Effector memory CD4-positive, alpha-beta T cell (primary cell): ENCODE data around the gene ZAP70.

ENCODE experiments used
- DNase-seq, 3 donors: peaks; one replicate each; pipeline ENCODE4 v3.0.0-alpha.2; 2020
- H3K27ac ChIP-seq: 2 replicates; pipeline ENCODE4 v1.7.0; 2013; ENCODE audit warnings: mild to moderate bottlenecking, low read length, moderate library complexity; ENCODE audit not compliant: insufficient read depth, poor library complexity, severe bottlenecking
- H3K27me3 ChIP-seq: replicated peaks from 2 replicates; pipeline ENCODE4 v1.7.0; 2013; ENCODE audit warnings: mild to moderate bottlenecking, low read length; ENCODE audit not compliant: insufficient read depth, control insufficient read depth, poor library complexity, severe bottlenecking
- H3K36me3 ChIP-seq: 2 replicates; pipeline ENCODE4 v1.7.0; 2013; ENCODE audit warnings: mild to moderate bottlenecking, low read length, moderate library complexity; ENCODE audit not compliant: control insufficient read depth, insufficient read depth
- H3K4me1 ChIP-seq: 2 replicates; pipeline ENCODE4 v1.7.0; 2013; ENCODE audit warnings: low read length, mild to moderate bottlenecking; ENCODE audit not compliant: control insufficient read depth, insufficient read depth, poor library complexity, severe bottlenecking
- H3K4me3 ChIP-seq: 2 replicates; pipeline ENCODE4 v1.7.0; 2013; ENCODE audit warnings: low read length, low read depth, mild to moderate bottlenecking; ENCODE audit not compliant: insufficient read depth, poor library complexity, severe bottlenecking
- H3K9me3 ChIP-seq: 2 replicates; pipeline ENCODE4 v1.7.0; 2013; ENCODE audit warnings: mild to moderate bottlenecking, low read length, moderate library complexity; ENCODE audit not compliant: control insufficient read depth

Gene ZAP70

GRCh38 chr2:97739020-97739892, 25.9 kb downstream of the ZAP70 start:
- Histone ChIP-seq H3K4me3 (no peak overlapping the region), H3K9me3 (no peaks in the 10 kb centered on the region), H3K27ac (no peak overlapping the region), H3K4me1 (peaks cover 19% of the 10 kb centered on the region), H3K27me3 (no peaks in the 10 kb centered on the region), H3K36me3 (peaks cover 55% of the 10 kb centered on the region)
- no peak for DNase-seq

GRCh38 chr2:97739893-97740245, 26.5 kb downstream of the ZAP70 start:
- H3K36me3 ChIP-seq: peaks cover 49% of the 10 kb centered on the region
- no peaks in the 10 kb centered on the region for H3K27me3 ChIP-seq
- H3K4me3 ChIP-seq: no peak overlapping the region
- peaks cover 20% of the 10 kb centered on the region for H3K4me1 ChIP-seq
- no peak for DNase-seq
- no peaks in the 10 kb centered on the region for H3K9me3 ChIP-seq
- no peak overlapping the region for H3K27ac ChIP-seq

DNA sequence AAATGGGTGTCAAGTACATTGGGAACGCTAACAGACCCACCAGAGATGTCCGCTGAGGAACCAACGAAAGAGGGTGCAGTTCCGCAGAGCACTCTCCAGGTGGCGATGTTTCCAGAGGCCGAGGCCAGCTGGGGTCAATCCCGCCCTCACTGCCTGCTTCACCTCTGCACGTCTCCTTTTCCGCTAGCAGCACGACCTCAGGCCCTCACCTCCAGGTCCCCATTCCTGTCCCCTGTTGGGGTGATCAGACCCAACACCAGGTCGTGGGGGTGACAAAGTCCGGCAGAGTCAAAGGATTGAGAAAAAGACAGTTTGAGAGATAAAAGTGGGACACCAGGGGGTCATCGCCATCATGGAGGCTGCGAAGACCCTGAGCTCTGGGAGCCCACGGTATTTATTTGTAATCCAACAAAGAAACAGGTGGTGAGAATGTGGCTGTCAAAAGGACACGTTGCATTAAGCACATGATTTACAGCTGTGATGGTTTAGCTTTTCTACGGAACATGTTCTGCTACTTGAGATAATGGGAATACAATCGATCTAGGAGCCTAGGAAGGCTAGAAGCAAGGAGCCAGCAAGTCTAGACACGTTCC, 27.3 kb downstream of the ZAP70 start:
- no peaks in the 10 kb centered on the region for H3K9me3 ChIP-seq
- no peak for DNase-seq
- H3K4me1 ChIP-seq: peaks cover 25% of the 10 kb centered on the region
- peaks cover 41% of the 10 kb centered on the region for H3K36me3 ChIP-seq
- no peaks in the 10 kb centered on the region for H3K27me3 ChIP-seq
- H3K4me3 ChIP-seq: no peak overlapping the region
- no peak overlapping the region for H3K27ac ChIP-seq

DNA sequence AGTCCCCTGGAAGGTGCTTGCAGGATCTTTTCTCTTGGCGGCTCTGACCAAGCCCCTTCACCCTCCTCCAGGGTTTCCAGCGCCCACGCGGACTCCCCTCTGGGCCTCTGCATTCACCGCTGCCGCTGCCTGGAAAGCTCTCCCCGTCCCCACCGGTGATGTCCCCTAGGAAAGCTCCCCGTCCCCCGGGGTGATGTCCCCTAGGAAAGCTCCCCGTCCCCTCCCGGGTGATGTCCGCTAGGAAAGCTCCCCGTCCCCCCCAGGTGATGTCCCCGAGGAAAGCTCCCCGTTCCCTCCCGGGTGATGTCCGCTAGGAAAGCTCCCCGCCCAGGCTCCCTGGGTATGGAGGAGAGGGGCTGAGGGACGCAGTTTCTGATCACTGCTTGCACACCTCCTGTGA, 27.9 kb downstream of the ZAP70 start:
- no peak for DNase-seq
- peaks cover 25% of the 10 kb centered on the region for H3K4me1 ChIP-seq

GRCh38 chr2:97741686-97742085, 28.3 kb downstream of the ZAP70 start:
- Histone ChIP-seq H3K4me1 (peaks cover 25% of the 10 kb centered on the region), H3K4me3 (no peak overlapping the region), H3K27ac (no peak overlapping the region), H3K36me3 (peaks cover 31% of the 10 kb centered on the region), H3K27me3 (no peaks in the 10 kb centered on the region), H3K9me3 (no peaks in the 10 kb centered on the region)
- DNase-seq: no peak

More for the DNA sequence above, 27.9 kb downstream of the ZAP70 start:
- Histone ChIP-seq H3K9me3 (no peaks in the 10 kb centered on the region), H3K27ac (no peak overlapping the region), H3K36me3 (peaks cover 36% of the 10 kb centered on the region), H3K4me3 (no peak overlapping the region), H3K27me3 (no peaks in the 10 kb centered on the region)

GRCh38 chr2:97742381-97742847, 29.0 kb downstream of the ZAP70 start:
- peaks cover 25% of the 10 kb centered on the region for H3K4me1 ChIP-seq
- H3K36me3 ChIP-seq: peaks cover 24% of the 10 kb centered on the region
- no peak for DNase-seq
- peak overlapping the region; percentile 15 for H3K27ac ChIP-seq
- H3K4me3 ChIP-seq: no peak overlapping the region
- no peaks in the 10 kb centered on the region for H3K9me3 ChIP-seq
- H3K27me3 ChIP-seq: no peaks in the 10 kb centered on the region

- no peaks in the 10 kb centered on the region for H3K27me3 ChIP-seq
- peaks cover 25% of the 10 kb centered on the region for H3K4me1 ChIP-seq
- no peak for DNase-seq
- no peak overlapping the region for H3K27ac ChIP-seq
- H3K4me3 ChIP-seq: no peak overlapping the region
- H3K36me3 ChIP-seq: peaks cover 9% of the 10 kb centered on the region
- H3K9me3 ChIP-seq: no peaks in the 10 kb centered on the region
Observed at GRCh38 chr2:97743913-97744312, 30.5 kb downstream of the ZAP70 start.

DNA sequence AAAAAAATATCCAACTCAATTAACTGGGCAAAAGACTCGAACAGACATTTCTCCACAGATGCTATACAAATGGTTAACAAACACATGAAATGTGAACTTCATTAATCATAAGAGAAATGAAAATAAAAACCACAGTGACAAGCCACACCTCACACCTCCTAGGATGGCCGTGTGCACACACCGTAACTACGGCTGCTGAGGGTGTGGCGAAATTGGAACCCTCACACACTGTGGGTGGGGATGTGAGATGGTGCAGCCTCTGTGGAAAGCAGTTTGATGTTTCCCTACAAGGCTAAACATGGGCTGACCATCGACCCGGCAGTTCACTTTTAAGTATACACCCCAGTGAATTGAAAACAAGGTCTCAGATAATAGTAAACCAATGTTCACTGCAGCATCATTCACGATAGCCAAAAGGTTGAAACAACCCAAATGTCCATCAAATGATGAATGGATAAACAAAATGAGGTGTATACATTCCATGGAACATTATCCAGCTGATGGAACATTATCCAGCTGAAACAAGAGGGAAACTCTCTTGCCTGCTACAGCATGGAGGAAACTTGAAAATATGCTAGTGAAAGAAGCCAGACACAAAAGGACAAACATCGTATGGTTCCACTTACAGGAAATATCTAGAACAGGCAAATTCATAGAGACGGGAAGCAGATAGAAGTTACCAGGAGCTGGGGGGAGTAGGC, 32.2 kb downstream of the ZAP70 start:
- Histone ChIP-seq H3K4me1 (peaks cover 25% of the 10 kb centered on the region), H3K27me3 (no peaks in the 10 kb centered on the region), H3K36me3 (no peaks in the 10 kb centered on the region), H3K27ac (no peak overlapping the region), H3K9me3 (no peaks in the 10 kb centered on the region), H3K4me3 (peak overlapping the region; percentile 6)
- no peak for DNase-seq

- Histone ChIP-seq H3K9me3 (no peaks in the 10 kb centered on the region), H3K36me3 (no peaks in the 10 kb centered on the region), H3K27ac (no peak overlapping the region), H3K4me1 (peaks cover 14% of the 10 kb centered on the region), H3K4me3 (no peak overlapping the region), H3K27me3 (no peaks in the 10 kb centered on the region)
- DNase-seq: no peak
Observed at GRCh38 chr2:97747285-97747684, 33.9 kb downstream of the ZAP70 start.

DNA sequence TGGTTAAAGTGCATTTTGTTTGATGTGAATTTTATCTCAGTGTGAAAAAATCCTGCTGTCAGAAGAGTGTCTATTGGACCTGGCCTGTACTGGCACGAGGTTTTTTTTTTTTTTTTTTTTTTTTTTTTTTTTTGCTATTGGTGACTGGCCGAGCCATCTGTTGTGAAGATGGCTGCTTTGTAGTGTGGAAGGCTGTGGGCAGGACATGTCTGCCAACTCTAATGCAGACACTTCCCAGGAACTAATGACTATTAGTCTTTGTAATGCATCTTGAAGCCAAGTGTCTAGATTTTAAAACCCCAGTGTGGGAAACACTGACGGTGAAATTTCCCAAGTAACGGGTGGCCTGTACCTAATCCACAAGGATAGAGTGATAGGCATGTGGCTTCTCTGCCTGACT, 34.3 kb downstream of the ZAP70 start:
- H3K27ac ChIP-seq: no peak overlapping the region
- peaks cover 9% of the 10 kb centered on the region for H3K4me1 ChIP-seq

More for the DNA sequence above, 34.3 kb downstream of the ZAP70 start:
- DNase-seq: no peak
- no peaks in the 10 kb centered on the region for H3K9me3 ChIP-seq
- no peaks in the 10 kb centered on the region for H3K27me3 ChIP-seq
- H3K36me3 ChIP-seq: no peaks in the 10 kb centered on the region
- no peak overlapping the region for H3K4me3 ChIP-seq
